HepG2 (cell line): ENCODE results near the gene MPIG6B. TPM values are rescaled to one million over a fixed set of nuclear protein-coding genes. Genes with fewer than 3 reads are reported as not detected.
A peak's percentile ranks its signal among the peaks of the same experiment; 100 is the strongest.

Source experiments
- CCDC6 ChIP-seq: sonication (generic); formaldehyde crosslinking; IDR thresholded peaks from 2 replicates; pipeline ENCODE4 v1.8.1; 2022; ENCODE audit warnings: mild to moderate bottlenecking, missing genetic modification reagents, moderate library complexity
- NFKB2 ChIP-seq: sonication (generic); formaldehyde crosslinking; IDR thresholded peaks from 2 replicates; pipeline ENCODE4 v1.4.0; 2020; ENCODE audit warnings: missing genetic modification reagents, borderline replicate concordance
- ZNF260 ChIP-seq: sonication (generic); formaldehyde crosslinking; IDR thresholded peaks from 2 replicates; pipeline ENCODE4 v1.4.0; 2020; ENCODE audit warnings: missing genetic modification reagents, low read depth, mild to moderate bottlenecking, borderline replicate concordance
- polyA plus RNA-seq, 8 experiments: library from polyadenylated mRNA; depleted of rRNA in 3 of 8; stranded (reverse) in 7 of 8; unstranded in 1 of 8; fragments of >200 nt; fragmentation: Illumina TruSeq in 4 of 8; extraction: Trizol in 4 of 8; gene quantifications; 2 replicates each; pipeline versions ENCODE4 v1.2.1 to v1.2.3, GENCODE V29; 2011 to 2016; ENCODE audit warnings: low read depth in 4 of 8, missing spikeins in 1 of 8, mixed read lengths in 1 of 8; ENCODE audit not compliant: insufficient read depth in 1 of 8
- total RNA-seq, 5 experiments: library from RNA; depleted of rRNA; stranded (reverse); fragments of >200 nt; fragmentation: Illumina TruSeq; extraction: Trizol; gene quantifications; 2 replicates each; pipeline ENCODE4 v1.2.3, GENCODE V29; 2016; ENCODE audit warnings: low read depth in 1 of 5
- TF ChIP-seq, protein P1 (sequence below): sonication (generic); formaldehyde crosslinking; IDR thresholded peaks from 2 replicates; pipeline ENCODE4 v1.4.0; 2020; ENCODE audit warnings: missing genetic modification reagents, mild to moderate bottlenecking, borderline replicate concordance
- TF ChIP-seq, protein P2 (sequence below): sonication (generic); formaldehyde crosslinking; IDR thresholded peaks from 2 replicates; pipeline ENCODE4 v1.4.0; 2020; ENCODE audit warnings: mild to moderate bottlenecking, missing genetic modification reagents
- TF ChIP-seq, protein P3 (sequence below): sonication (generic); formaldehyde crosslinking; IDR thresholded peaks from 2 replicates; pipeline ENCODE4 v1.4.0; 2020; ENCODE audit warnings: missing genetic modification reagents
- TF ChIP-seq, protein P4 (sequence below): sonication (generic); formaldehyde crosslinking; IDR thresholded peaks from 2 replicates; pipeline ENCODE4 v1.5.1; 2020; ENCODE audit warnings: mild to moderate bottlenecking, moderate library complexity, missing genetic modification reagents
- TF ChIP-seq, protein P5 (sequence below): sonication (generic); formaldehyde crosslinking; IDR thresholded peaks from 2 replicates; pipeline ENCODE4 v1.5.1; 2020; ENCODE audit warnings: missing genetic modification reagents, mild to moderate bottlenecking, borderline replicate concordance
- TF ChIP-seq, protein P6 (sequence below): sonication (generic); formaldehyde crosslinking; IDR thresholded peaks from 2 replicates; pipeline ENCODE4 v1.5.1; 2020; ENCODE audit warnings: mild to moderate bottlenecking, missing genetic modification reagents, moderate library complexity

MPIG6B gene
- total and polyA plus RNA-seq, 2 of the 13 experiments (the other 11 are each of a cell fraction or from before 2014, with no cell fraction given): not detected

DNA sequence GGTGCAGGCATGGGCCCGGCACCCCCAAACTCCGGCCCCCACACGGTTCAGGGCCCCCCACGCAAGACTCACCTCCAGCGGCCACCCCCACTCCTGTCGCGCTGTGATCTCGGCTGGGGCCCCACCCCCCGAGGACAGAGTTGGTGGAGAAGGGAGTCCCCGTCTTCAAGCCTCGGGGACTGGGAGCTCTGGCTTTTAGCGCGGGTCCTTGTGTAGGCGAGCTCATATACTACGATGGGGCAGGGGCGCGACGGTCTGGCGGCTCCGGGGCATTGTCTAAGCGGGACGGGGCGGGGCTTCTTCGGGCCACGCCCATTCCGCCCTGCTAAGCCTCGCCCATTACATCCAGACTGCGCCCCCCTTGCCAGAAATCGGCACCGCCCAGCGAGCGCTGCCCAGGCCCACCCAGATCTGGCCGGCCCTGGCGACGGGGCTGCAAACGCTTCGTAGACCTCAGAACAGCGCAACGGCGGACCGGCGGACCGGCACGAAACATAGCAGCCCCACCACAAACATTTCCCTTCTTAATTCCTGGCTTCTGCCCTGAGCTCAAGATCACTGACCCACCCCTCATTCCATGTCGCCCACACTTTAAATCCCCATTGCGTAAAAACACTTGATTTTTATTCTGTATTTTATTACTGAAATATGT lies 6.9 kb downstream of the MPIG6B start (continued):
- TF ChIP-seq, protein P1, sequence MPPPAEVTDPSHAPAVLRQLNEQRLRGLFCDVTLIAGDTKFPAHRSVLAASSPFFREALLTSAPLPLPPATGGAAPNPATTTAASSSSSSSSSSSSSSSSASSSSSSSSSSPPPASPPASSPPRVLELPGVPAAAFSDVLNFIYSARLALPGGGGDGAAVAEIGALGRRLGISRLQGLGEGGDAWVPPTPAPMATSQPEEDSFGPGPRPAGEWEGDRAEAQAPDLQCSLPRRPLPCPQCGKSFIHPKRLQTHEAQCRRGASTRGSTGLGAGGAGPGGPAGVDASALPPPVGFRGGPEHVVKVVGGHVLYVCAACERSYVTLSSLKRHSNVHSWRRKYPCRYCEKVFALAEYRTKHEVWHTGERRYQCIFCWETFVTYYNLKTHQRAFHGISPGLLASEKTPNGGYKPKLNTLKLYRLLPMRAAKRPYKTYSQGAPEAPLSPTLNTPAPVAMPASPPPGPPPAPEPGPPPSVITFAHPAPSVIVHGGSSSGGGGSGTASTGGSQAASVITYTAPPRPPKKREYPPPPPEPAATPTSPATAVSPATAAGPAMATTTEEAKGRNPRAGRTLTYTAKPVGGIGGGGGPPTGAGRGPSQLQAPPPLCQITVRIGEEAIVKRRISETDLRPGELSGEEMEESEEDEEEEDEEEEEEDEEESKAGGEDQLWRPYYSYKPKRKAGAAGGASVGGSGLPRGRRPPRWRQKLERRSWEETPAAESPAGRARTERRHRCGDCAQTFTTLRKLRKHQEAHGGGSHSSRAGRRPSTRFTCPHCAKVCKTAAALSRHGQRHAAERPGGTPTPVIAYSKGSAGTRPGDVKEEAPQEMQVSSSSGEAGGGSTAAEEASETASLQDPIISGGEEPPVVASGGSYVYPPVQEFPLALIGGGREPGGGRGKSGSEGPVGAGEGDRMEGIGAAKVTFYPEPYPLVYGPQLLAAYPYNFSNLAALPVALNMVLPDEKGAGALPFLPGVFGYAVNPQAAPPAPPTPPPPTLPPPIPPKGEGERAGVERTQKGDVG: peak; percentile 93; the same call in 1 of the 2 replicates
- TF ChIP-seq, protein P2, sequence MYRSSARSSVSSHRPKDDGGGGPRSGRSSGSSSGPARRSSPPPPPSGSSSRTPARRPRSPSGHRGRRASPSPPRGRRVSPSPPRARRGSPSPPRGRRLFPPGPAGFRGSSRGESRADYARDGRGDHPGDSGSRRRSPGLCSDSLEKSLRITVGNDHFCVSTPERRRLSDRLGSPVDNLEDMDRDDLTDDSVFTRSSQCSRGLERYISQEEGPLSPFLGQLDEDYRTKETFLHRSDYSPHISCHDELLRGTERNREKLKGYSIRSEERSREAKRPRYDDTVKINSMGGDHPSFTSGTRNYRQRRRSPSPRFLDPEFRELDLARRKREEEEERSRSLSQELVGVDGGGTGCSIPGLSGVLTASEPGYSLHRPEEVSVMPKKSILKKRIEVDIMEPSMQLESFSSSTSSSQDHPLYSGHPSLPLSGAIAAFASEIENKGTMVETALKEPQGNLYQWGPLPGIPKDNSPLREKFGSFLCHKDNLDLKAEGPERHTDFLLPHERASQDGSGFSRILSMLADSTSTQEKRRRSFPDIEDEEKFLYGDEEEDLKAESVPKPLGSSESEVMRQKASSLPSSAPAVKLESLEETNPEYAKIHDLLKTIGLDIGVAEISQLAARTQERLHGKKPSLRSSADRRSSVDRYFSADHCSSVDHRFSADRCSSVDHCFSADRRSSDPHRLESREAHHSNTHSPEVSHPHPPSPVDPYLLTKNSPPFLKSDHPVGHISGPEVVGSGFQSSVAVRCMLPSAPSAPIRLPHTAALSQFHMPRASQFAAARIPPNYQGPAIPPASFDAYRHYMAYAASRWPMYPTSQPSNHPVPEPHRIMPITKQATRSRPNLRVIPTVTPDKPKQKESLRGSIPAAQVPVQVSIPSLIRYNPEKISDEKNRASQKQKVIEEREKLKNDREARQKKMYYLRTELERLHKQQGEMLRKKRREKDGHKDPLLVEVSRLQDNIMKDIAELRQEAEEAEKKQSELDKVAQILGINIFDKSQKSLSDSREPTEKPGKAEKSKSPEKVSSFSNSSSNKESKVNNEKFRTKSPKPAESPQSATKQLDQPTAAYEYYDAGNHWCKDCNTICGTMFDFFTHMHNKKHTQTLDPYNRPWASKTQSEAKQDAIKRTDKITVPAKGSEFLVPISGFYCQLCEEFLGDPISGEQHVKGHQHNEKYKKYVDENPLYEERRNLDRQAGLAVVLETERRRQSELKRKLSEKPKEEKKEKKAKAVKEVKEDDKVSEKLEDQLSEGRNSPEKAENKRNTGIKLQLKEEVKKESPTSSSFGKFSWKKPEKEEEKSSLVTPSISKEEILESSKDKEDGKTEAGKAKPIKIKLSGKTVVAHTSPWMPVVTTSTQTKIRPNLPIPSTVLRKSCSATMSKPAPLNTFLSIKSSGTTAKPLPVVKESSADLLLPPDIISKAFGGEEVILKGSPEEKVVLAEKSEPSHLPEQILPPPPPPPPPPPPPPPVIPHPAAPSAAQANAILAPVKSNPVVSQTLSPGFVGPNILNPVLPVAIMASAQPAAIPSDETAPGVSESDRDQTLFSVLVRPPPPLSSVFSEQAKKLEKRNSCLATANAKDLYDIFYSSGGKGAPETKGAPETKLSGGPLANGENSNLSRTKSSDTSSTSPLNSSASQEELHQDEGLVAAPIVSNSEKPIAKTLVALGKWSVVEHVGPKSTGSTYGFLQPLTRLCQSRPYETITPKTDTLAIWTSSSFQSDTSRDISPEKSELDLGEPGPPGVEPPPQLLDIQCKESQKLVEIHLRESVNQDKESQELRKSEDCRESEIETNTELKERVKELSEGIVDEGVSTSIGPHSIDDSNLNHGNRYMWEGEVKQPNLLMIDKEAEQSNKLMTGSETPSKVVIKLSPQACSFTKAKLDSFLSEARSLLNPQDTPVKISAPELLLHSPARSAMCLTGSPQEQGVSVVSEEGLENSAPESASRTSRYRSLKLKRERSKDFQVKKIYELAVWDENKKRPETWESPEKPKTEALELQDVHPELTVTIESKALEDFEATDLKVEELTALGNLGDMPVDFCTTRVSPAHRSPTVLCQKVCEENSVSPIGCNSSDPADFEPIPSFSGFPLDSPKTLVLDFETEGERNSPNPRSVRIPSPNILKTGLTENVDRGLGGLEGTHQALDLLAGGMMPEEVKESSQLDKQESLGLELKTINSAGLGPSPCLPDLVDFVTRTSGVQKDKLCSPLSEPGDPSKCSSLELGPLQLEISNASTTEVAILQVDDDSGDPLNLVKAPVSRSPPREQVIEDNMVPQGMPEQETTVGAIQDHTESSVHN (CRISPR knock-in tag): no peak
- TF ChIP-seq CCDC6 (peak; percentile 95; the same call in 1 of the 2 replicates), ZNF260 (CRISPR knock-in tag) (0 out of 2 replicates have a peak, but pooled peaks have one; percentile 67), NFKB2 (peak; percentile 83)
- TF ChIP-seq, protein P3, sequence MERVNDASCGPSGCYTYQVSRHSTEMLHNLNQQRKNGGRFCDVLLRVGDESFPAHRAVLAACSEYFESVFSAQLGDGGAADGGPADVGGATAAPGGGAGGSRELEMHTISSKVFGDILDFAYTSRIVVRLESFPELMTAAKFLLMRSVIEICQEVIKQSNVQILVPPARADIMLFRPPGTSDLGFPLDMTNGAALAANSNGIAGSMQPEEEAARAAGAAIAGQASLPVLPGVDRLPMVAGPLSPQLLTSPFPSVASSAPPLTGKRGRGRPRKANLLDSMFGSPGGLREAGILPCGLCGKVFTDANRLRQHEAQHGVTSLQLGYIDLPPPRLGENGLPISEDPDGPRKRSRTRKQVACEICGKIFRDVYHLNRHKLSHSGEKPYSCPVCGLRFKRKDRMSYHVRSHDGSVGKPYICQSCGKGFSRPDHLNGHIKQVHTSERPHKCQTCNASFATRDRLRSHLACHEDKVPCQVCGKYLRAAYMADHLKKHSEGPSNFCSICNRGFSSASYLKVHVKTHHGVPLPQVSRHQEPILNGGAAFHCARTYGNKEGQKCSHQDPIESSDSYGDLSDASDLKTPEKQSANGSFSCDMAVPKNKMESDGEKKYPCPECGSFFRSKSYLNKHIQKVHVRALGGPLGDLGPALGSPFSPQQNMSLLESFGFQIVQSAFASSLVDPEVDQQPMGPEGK: peak; percentile 68; the same call in 1 of the 2 replicates
- TF ChIP-seq, protein P4, sequence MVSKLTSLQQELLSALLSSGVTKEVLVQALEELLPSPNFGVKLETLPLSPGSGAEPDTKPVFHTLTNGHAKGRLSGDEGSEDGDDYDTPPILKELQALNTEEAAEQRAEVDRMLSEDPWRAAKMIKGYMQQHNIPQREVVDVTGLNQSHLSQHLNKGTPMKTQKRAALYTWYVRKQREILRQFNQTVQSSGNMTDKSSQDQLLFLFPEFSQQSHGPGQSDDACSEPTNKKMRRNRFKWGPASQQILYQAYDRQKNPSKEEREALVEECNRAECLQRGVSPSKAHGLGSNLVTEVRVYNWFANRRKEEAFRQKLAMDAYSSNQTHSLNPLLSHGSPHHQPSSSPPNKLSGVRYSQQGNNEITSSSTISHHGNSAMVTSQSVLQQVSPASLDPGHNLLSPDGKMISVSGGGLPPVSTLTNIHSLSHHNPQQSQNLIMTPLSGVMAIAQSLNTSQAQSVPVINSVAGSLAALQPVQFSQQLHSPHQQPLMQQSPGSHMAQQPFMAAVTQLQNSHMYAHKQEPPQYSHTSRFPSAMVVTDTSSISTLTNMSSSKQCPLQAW (CRISPR knock-in tag): peak; percentile 86
- TF ChIP-seq, protein P5, sequence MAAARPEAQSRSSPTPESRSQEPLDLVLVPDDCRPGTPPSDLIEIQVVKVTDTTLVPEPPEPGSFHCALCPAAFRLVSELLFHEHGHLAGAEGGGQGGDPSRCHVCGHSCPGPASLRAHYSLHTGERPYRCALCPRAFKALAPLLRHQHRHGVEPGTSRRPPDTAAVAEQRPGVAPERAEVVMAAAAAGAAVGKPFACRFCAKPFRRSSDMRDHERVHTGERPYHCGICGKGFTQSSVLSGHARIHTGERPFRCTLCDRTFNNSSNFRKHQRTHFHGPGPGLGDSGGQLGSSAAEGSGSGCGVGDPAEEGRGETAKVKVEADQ: peak; percentile 82
- TF ChIP-seq, protein P6, sequence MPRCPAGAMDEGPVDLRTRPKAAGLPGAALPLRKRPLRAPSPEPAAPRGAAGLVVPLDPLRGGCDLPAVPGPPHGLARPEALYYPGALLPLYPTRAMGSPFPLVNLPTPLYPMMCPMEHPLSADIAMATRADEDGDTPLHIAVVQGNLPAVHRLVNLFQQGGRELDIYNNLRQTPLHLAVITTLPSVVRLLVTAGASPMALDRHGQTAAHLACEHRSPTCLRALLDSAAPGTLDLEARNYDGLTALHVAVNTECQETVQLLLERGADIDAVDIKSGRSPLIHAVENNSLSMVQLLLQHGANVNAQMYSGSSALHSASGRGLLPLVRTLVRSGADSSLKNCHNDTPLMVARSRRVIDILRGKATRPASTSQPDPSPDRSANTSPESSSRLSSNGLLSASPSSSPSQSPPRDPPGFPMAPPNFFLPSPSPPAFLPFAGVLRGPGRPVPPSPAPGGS (CRISPR knock-in tag): peak; percentile 96
